Stimulated activated memory B cell treated with anti-CD40 and anti-IgM and Interleukin-4, amounts not matched to agents 10 μg/mL and 1 μg/mL and 100 μg/mL, for 72 hours (primary cell): ENCODE data around the gene B4GALT3.
A peak's percentile ranks its signal among the peaks of the same experiment; 100 is the strongest.

Source experiments
- ATAC-seq: fragments of 150-1000 bp; cut with Tn5 transposase; 2 replicates; pipeline ENCODE4 v1.10.0; 2021
- H3K27ac Mint-ChIP-seq: one replicate; pipeline ENCODE4 v1.8.0; 2022; ENCODE audit warnings: mild to moderate bottlenecking, mixed read lengths
- H3K27me3 Mint-ChIP-seq: one replicate; pipeline ENCODE4 v1.8.0; 2022; ENCODE audit warnings: mixed read lengths
- H3K36me3 Mint-ChIP-seq: one replicate; pipeline ENCODE4 v1.8.0; 2022; ENCODE audit warnings: mixed read lengths
- H3K4me1 Mint-ChIP-seq: one replicate; pipeline ENCODE4 v1.8.0; 2022; ENCODE audit warnings: mixed read lengths
- H3K4me3 Mint-ChIP-seq: one replicate; pipeline ENCODE4 v1.8.0; 2022; ENCODE audit warnings: mild to moderate bottlenecking, moderate library complexity, mixed read lengths
- H3K9me3 Mint-ChIP-seq: one replicate; pipeline ENCODE4 v1.8.0; 2022; ENCODE audit warnings: mixed read lengths

B4GALT3 gene

GRCh38 chr1:161180639-161181038 is 3.3 kb upstream of the B4GALT3 start:
- Mint-ChIP-seq H3K36me3 (peaks cover 2% of the 10 kb centered on the region), H3K9me3 (no peaks in the 10 kb centered on the region), H3K4me3 (no peak overlapping the region), H3K27me3 (no peaks in the 10 kb centered on the region), H3K27ac (peak overlapping the region; percentile 57), H3K4me1 (peaks cover 62% of the 10 kb centered on the region)
- no peak for ATAC-seq

GRCh38 chr1:161179698-161180097 is 2.4 kb upstream of the B4GALT3 start:
- ATAC-seq = no peak
- no peaks in the 10 kb centered on the region for H3K9me3 Mint-ChIP-seq
- no peaks in the 10 kb centered on the region for H3K27me3 Mint-ChIP-seq
- no peak overlapping the region for H3K27ac Mint-ChIP-seq
- peaks cover 12% of the 10 kb centered on the region for H3K36me3 Mint-ChIP-seq
- peaks cover 62% of the 10 kb centered on the region for H3K4me1 Mint-ChIP-seq
- H3K4me3 Mint-ChIP-seq = no peak overlapping the region

- H3K9me3 Mint-ChIP-seq = no peaks in the 10 kb centered on the region
- H3K4me1 Mint-ChIP-seq = peaks cover 59% of the 10 kb centered on the region
- H3K4me3 Mint-ChIP-seq = peak overlapping the region; percentile 95
- H3K27me3 Mint-ChIP-seq = no peaks in the 10 kb centered on the region
- H3K36me3 Mint-ChIP-seq = peaks cover 30% of the 10 kb centered on the region
- no peak for ATAC-seq
- peak overlapping the region; percentile 95 for H3K27ac Mint-ChIP-seq
Observed at GRCh38 chr1:161177936-161178244, 583 bp upstream of the B4GALT3 start.

GRCh38 chr1:161176468-161177111 is 717 bp downstream of the B4GALT3 start:
- peaks cover 42% of the 10 kb centered on the region for H3K36me3 Mint-ChIP-seq
- peak overlapping the region; percentile 95 for H3K4me3 Mint-ChIP-seq
- H3K9me3 Mint-ChIP-seq = no peaks in the 10 kb centered on the region
- H3K27me3 Mint-ChIP-seq = no peaks in the 10 kb centered on the region
- no peak for ATAC-seq
- H3K27ac Mint-ChIP-seq = peak overlapping the region; percentile 95
- H3K4me1 Mint-ChIP-seq = peaks cover 55% of the 10 kb centered on the region

- Mint-ChIP-seq H3K4me1 (peaks cover 50% of the 10 kb centered on the region), H3K36me3 (peaks cover 49% of the 10 kb centered on the region), H3K27me3 (no peaks in the 10 kb centered on the region), H3K9me3 (no peaks in the 10 kb centered on the region), H3K27ac (peak overlapping the region; percentile 95), H3K4me3 (peak overlapping the region; percentile 95)
- no peak for ATAC-seq
Observed at GRCh38 chr1:161175771-161176453, 1.4 kb downstream of the B4GALT3 start.

- no peak overlapping the region for H3K4me3 Mint-ChIP-seq
- H3K27me3 Mint-ChIP-seq = no peaks in the 10 kb centered on the region
- no peak for ATAC-seq
- H3K27ac Mint-ChIP-seq = peak overlapping the region; percentile 95
- H3K4me1 Mint-ChIP-seq = peaks cover 50% of the 10 kb centered on the region
- H3K36me3 Mint-ChIP-seq = peaks cover 51% of the 10 kb centered on the region
- H3K9me3 Mint-ChIP-seq = no peaks in the 10 kb centered on the region
Observed at GRCh38 chr1:161174911-161175310, 2.4 kb downstream of the B4GALT3 start.

- Mint-ChIP-seq H3K9me3 (no peaks in the 10 kb centered on the region), H3K4me1 (peaks cover 50% of the 10 kb centered on the region), H3K27ac (peak overlapping the region; percentile 56), H3K4me3 (no peak overlapping the region), H3K36me3 (peaks cover 51% of the 10 kb centered on the region), H3K27me3 (no peaks in the 10 kb centered on the region)
- ATAC-seq = no peak
Observed at GRCh38 chr1:161173711-161174110, 3.6 kb downstream of the B4GALT3 start.

GRCh38 chr1:161172776-161173376 is 4.4 kb downstream of the B4GALT3 start:
- Mint-ChIP-seq H3K27ac (peak overlapping the region; percentile 56), H3K9me3 (no peaks in the 10 kb centered on the region), H3K36me3 (peaks cover 51% of the 10 kb centered on the region), H3K27me3 (no peaks in the 10 kb centered on the region), H3K4me3 (no peak overlapping the region), H3K4me1 (peaks cover 55% of the 10 kb centered on the region)
- no peak for ATAC-seq

- Mint-ChIP-seq H3K27me3 (no peaks in the 10 kb centered on the region), H3K27ac (peak overlapping the region; percentile 56), H3K4me3 (no peak overlapping the region), H3K36me3 (peaks cover 51% of the 10 kb centered on the region), H3K4me1 (peaks cover 52% of the 10 kb centered on the region), H3K9me3 (no peaks in the 10 kb centered on the region)
- ATAC-seq = no peak
Observed at GRCh38 chr1:161172349-161172748, 5.0 kb downstream of the B4GALT3 start.

GRCh38 chr1:161171696-161172095 is 5.6 kb downstream of the B4GALT3 start:
- ATAC-seq = no peak
- Mint-ChIP-seq H3K4me1 (peaks cover 59% of the 10 kb centered on the region), H3K36me3 (peaks cover 51% of the 10 kb centered on the region), H3K27ac (no peak overlapping the region), H3K27me3 (no peaks in the 10 kb centered on the region), H3K9me3 (no peaks in the 10 kb centered on the region), H3K4me3 (no peak overlapping the region)

GRCh38 chr1:161171191-161171590 is 6.1 kb downstream of the B4GALT3 start:
- no peaks in the 10 kb centered on the region for H3K27me3 Mint-ChIP-seq
- peaks cover 51% of the 10 kb centered on the region for H3K36me3 Mint-ChIP-seq
- no peak overlapping the region for H3K4me3 Mint-ChIP-seq
- H3K4me1 Mint-ChIP-seq = peaks cover 54% of the 10 kb centered on the region
- H3K9me3 Mint-ChIP-seq = no peaks in the 10 kb centered on the region
- H3K27ac Mint-ChIP-seq = no peak overlapping the region
- ATAC-seq = no peak

- Mint-ChIP-seq H3K9me3 (no peaks in the 10 kb centered on the region), H3K27me3 (no peaks in the 10 kb centered on the region), H3K4me1 (peaks cover 47% of the 10 kb centered on the region), H3K4me3 (no peak overlapping the region), H3K27ac (no peak overlapping the region), H3K36me3 (peaks cover 42% of the 10 kb centered on the region)
- no peak for ATAC-seq
Observed at GRCh38 chr1:161168906-161169305, 8.4 kb downstream of the B4GALT3 start.

- H3K4me1 Mint-ChIP-seq = peaks cover 45% of the 10 kb centered on the region
- no peak for ATAC-seq
- H3K9me3 Mint-ChIP-seq = no peaks in the 10 kb centered on the region
- H3K4me3 Mint-ChIP-seq = peak overlapping the region; percentile 79
- H3K27ac Mint-ChIP-seq = peak overlapping the region; percentile 95
- H3K36me3 Mint-ChIP-seq = peaks cover 39% of the 10 kb centered on the region
- H3K27me3 Mint-ChIP-seq = no peaks in the 10 kb centered on the region
Observed at GRCh38 chr1:161166669-161167548, 10.4 kb downstream of the B4GALT3 start.

GRCh38 chr1:161165742-161166668 is 11.3 kb downstream of the B4GALT3 start, which contains the start of gene PPOX:
TSS of gene PPOX (plus strand) at chr1:161166426. CDS start at chr1:161166848, 422 bp downstream.
- peaks cover 54% of the 10 kb centered on the region for H3K4me1 Mint-ChIP-seq
- peak; percentile 98 for ATAC-seq
- H3K4me3 Mint-ChIP-seq = peak within 1 kb of the TSS; percentile 79
- H3K27ac Mint-ChIP-seq = peak within 1 kb of the TSS; percentile 95
- H3K36me3 Mint-ChIP-seq = peaks cover 40% of the 10 kb centered on the region
- H3K27me3 Mint-ChIP-seq = no peaks in the 10 kb centered on the region
- H3K9me3 Mint-ChIP-seq = no peaks in the 10 kb centered on the region
